Measurements from ENCODE around the gene BST2. TPM values are rescaled to one million over a fixed set of nuclear protein-coding genes. Genes with fewer than 3 reads are reported as not detected.

BST2 gene
- total RNA-seq, 4 donors from 2014 or later = 4.1 to 66.8 (median 31.0) TPM

DNA sequence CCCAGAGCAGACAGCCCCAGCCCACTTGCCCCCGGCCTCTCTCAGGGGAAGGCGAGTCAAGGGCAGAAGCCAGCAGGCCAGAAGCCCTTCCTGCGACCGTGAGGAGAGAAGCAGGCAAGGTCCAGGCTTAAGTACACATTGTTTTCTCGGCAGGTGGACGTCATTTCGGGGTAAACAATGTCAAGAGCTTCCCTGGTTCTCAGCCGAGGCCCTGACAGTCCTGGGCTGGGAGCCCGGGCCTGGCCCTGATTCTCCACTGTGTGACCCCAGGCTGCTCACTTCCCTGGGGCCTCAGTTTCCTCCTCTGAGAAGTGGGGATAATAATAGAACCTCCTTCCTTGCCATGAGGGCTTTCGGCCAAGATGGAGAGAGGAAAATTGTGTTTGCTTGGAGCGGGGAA lies 47.7 kb downstream of the BST2 start:
- Histone ChIP-seq H3K4me1 (no peaks in the 10 kb centered on the region), H3K36me3 (no peaks in the 10 kb centered on the region), H3K27me3 (peaks cover 0 to 6% (median 0%) of the 10 kb centered on the region in 4 donors), H3K9me3 (no peaks in the 10 kb centered on the region), H3K4me3 (no peak overlapping the region), H3K27ac (peak overlapping the region in 2 of 4 donors; percentile 52)
- DNase-seq = no peak
- intact Hi-C loops (cut with DNase I) = no loop called here
- TF ChIP-seq POLR2A (IDR thresholded peaks at IDR 0.05) = no peak
- TF ChIP-seq, protein P1, sequence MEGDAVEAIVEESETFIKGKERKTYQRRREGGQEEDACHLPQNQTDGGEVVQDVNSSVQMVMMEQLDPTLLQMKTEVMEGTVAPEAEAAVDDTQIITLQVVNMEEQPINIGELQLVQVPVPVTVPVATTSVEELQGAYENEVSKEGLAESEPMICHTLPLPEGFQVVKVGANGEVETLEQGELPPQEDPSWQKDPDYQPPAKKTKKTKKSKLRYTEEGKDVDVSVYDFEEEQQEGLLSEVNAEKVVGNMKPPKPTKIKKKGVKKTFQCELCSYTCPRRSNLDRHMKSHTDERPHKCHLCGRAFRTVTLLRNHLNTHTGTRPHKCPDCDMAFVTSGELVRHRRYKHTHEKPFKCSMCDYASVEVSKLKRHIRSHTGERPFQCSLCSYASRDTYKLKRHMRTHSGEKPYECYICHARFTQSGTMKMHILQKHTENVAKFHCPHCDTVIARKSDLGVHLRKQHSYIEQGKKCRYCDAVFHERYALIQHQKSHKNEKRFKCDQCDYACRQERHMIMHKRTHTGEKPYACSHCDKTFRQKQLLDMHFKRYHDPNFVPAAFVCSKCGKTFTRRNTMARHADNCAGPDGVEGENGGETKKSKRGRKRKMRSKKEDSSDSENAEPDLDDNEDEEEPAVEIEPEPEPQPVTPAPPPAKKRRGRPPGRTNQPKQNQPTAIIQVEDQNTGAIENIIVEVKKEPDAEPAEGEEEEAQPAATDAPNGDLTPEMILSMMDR (IDR thresholded peaks at IDR 0.05) = no peak
- 63 to 75% methylated on average over 4 to 8 of the region's 11 CpGs for WGBS, 2 donors

DNA sequence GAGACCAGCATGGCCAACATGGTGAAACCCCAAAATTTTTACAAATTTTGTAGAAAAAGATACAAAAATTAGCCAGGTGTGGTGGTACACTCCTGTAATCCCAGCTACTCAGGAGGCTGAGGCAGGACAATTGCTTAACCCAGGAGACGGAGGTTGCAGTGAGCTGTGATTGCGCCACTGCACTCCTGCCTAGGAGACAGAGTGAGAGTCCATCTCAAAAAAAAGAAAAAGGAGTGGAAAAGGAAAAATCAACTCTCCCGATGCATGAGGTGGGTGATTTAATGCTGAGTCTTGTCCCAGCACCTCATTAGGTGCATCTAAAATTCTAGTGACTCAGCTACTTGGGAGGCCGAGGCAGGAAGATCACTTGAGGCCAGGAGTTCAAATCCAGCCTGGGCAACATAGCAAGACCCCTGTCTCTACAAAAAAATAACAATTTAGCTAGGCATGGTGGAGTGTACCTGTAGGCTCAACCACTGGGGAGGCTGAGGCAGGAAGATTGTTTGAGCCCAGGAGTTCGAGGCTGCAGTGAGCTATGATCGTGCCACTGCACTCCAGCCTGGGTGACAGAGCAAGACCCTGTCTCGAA lies 48.3 kb downstream of the BST2 start:
- intact Hi-C loops (cut with DNase I) = no loop called here
- Histone ChIP-seq H3K27ac (peak overlapping the region in 2 of 4 donors; percentile 52), H3K27me3 (peaks cover 0 to 8% (median 0%) of the 10 kb centered on the region in 4 donors)

DNA sequence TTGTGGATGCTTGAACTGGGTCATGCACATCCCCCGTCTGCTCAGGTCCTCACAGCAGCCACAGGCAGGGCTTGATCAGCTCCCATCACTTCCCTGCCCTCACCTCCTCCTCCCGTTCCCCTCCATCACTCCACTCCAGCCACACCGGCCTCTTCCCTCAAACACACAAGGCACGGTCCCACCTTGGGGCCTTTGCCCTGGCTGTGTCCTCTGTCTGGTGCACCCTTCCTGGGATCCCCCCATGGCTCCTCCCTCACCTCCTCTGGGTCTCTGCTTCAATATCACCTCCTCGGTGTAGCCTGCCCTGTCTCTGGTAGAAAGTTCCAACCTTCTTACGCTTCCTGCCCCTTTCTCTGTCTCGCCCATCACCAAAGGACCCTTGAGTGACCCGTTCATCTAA lies 52.0 kb downstream of the BST2 start:
- Histone ChIP-seq H3K4me1 (peaks cover 3 to 24% (median 4%) of the 10 kb centered on the region in 3 donors), H3K27me3 (peaks cover 0 to 31% (median 0%) of the 10 kb centered on the region in 4 donors), H3K36me3 (no peaks in the 10 kb centered on the region), H3K27ac (no peak overlapping the region), H3K9me3 (no peaks in the 10 kb centered on the region), H3K4me3 (no peak overlapping the region)
- WGBS, 2 donors = 71 to 82% methylated on average over 8 of the region's 8 CpGs
- DNase-seq = no peak
- no peak for TF ChIP-seq POLR2A (IDR thresholded peaks at IDR 0.05)
- TF ChIP-seq, protein P1 (IDR thresholded peaks at IDR 0.05) = no peak
- intact Hi-C loops (cut with DNase I) = no loop called here

More for the DNA sequence above, 48.3 kb downstream of the BST2 start:
- Histone ChIP-seq H3K4me3 (no peak overlapping the region), H3K9me3 (no peaks in the 10 kb centered on the region), H3K4me1 (peaks cover 0 to 1% (median 0%) of the 10 kb centered on the region in 3 donors), H3K36me3 (no peaks in the 10 kb centered on the region)
- no peak for DNase-seq
- no peak for TF ChIP-seq POLR2A (IDR thresholded peaks at IDR 0.05)
- TF ChIP-seq, protein P1 (IDR thresholded peaks at IDR 0.05) = no peak
- WGBS, 2 donors = 74 to 80% methylated on average over 7 of the region's 7 CpGs

Other genes with a start within 250 kb of the BST2 start
- gene USE1, start 190.3 kb downstream of the BST2 start, total RNA-seq = 10 to 100 TPM; 11.2 to 22.5 (median 17.6) TPM
- 1 to 10 TPM; 1.8 to 6.9 (median 4.1) TPM for gene OCEL1, start 179.4 kb downstream of the BST2 start, total RNA-seq
- 100 to 1,000 TPM in 1 of 4 donors, 10 to 100 TPM in 3; 52.8 to 115 (median 82.7) TPM for gene NR2F6, start 159.7 kb downstream of the BST2 start, total RNA-seq
- 1 to 10 TPM in 1 of 4 donors, under 1 TPM in 2, not detected in 1; 0.70 to 4.8 (median 0.73) TPM for gene USHBP1, start 140.9 kb downstream of the BST2 start, total RNA-seq
- gene BABAM1, start 138.2 kb downstream of the BST2 start, total RNA-seq = 10 to 100 TPM; 29.1 to 55.8 (median 53.1) TPM
- gene ANKLE1, start 123.7 kb downstream of the BST2 start, total RNA-seq = under 1 TPM in 3 of 4 donors, not detected in 1; 0.12 to 0.57 (median 0.22) TPM
- gene ABHD8, start 102.2 kb downstream of the BST2 start, total RNA-seq = 1 to 10 TPM; 2.0 to 8.4 (median 5.2) TPM
- 10 to 100 TPM; 91.1 to 97.2 (median 92.8) TPM for gene MRPL34, start 99.8 kb downstream of the BST2 start, total RNA-seq
- 10 to 100 TPM; 16.4 to 29.0 (median 22.7) TPM for gene DDA1, start 96.1 kb downstream of the BST2 start, total RNA-seq
- 10 to 100 TPM in 1 of 4 donors, 1 to 10 TPM in 3; 3.8 to 19.1 (median 6.5) TPM for gene ANO8, start 70.8 kb downstream of the BST2 start, total RNA-seq
- 10 to 100 TPM; 22.7 to 34.9 (median 31.4) TPM for gene GTPBP3, start 68.1 kb downstream of the BST2 start, total RNA-seq
- 10 to 100 TPM in 3 of 4 donors, 1 to 10 TPM in 1; 9.1 to 38.3 (median 25.7) TPM for gene PLVAP, start 28.3 kb downstream of the BST2 start, total RNA-seq
- gene CCDC194, start 11.4 kb downstream of the BST2 start, total RNA-seq = not detected
- gene MVB12A, start 14.4 kb upstream of the BST2 start, total RNA-seq = 10 to 100 TPM; 54.0 to 96.3 (median 61.7) TPM
- gene TMEM221, start 43.0 kb upstream of the BST2 start, total RNA-seq = under 1 TPM in 2 of 4 donors, not detected in 2; 0.19 to 0.26 TPM
- not detected for gene NXNL1, start 55.3 kb upstream of the BST2 start, total RNA-seq
- 10 to 100 TPM in 1 of 4 donors, 1 to 10 TPM in 3; 4.1 to 19.5 (median 8.7) TPM for gene SLC27A1, start 64.9 kb upstream of the BST2 start, total RNA-seq
- 100 to 1,000 TPM in 1 of 4 donors, 10 to 100 TPM in 3; 84.5 to 104 (median 92.5) TPM for gene PGLS, start 106.0 kb upstream of the BST2 start, total RNA-seq
- 10 to 100 TPM; 23.1 to 51.9 (median 35.6) TPM for gene COLGALT1, start 150.0 kb upstream of the BST2 start, total RNA-seq